NB4 (cell line): ENCODE measurements around the gene P3H3.

Experiments used
- MYC ChIP-seq: IDR thresholded peaks from 2 replicates; pipeline ENCODE4 v1.6.1; 2011; ENCODE audit warnings: low read depth, low read length
- POLR2A ChIP-seq: IDR thresholded peaks from 2 replicates; pipeline ENCODE4 v1.6.1; 2011; ENCODE audit warnings: mild to moderate bottlenecking; ENCODE audit not compliant: insufficient read length; ENCODE audit errors: extremely low read depth
- TF ChIP-seq, protein P1 (sequence below): IDR thresholded peaks from one replicate; pipeline ENCODE4 v1.5.1; 2012; ENCODE audit warnings: low read depth, low read length
- TF ChIP-seq, protein P2 (sequence below): IDR thresholded peaks from 2 replicates; pipeline ENCODE4 v1.6.1; 2011; ENCODE audit warnings: low read depth, low read length

DNA sequence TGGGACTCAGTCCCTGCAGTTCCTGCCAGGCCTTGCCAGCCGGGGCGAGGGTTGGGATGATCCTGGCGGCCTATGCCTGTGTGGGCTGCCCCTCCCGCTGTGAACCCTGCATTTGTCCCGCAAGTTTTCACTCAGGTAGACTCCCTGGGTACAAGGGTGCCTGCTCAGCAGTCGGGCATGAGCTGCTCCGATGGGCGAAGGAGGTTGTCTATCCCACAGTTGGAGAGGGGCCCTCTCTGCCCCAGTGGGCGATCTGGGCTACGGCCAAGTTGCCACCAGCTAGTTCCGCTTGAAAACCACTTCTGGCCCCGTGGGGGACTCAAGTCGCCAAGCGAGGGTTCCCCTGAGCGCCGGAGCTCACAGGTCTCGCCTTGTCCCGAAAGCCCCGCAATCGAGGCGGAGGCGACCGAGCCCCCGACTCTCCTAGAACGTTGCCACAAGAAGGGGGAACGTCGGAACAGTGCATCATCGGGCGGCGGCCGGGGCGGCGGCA is 38.8 kb downstream of the P3H3 start:
- TF ChIP-seq, protein P1, sequence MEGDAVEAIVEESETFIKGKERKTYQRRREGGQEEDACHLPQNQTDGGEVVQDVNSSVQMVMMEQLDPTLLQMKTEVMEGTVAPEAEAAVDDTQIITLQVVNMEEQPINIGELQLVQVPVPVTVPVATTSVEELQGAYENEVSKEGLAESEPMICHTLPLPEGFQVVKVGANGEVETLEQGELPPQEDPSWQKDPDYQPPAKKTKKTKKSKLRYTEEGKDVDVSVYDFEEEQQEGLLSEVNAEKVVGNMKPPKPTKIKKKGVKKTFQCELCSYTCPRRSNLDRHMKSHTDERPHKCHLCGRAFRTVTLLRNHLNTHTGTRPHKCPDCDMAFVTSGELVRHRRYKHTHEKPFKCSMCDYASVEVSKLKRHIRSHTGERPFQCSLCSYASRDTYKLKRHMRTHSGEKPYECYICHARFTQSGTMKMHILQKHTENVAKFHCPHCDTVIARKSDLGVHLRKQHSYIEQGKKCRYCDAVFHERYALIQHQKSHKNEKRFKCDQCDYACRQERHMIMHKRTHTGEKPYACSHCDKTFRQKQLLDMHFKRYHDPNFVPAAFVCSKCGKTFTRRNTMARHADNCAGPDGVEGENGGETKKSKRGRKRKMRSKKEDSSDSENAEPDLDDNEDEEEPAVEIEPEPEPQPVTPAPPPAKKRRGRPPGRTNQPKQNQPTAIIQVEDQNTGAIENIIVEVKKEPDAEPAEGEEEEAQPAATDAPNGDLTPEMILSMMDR = no peak
- TF ChIP-seq POLR2A (no peak), MYC (no peak)
- TF ChIP-seq, protein P2, sequence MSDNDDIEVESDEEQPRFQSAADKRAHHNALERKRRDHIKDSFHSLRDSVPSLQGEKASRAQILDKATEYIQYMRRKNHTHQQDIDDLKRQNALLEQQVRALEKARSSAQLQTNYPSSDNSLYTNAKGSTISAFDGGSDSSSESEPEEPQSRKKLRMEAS = no peak
